ENCODE measurements around the gene SMIM1.

- TF ChIP-seq NELFE (IDR thresholded peaks at IDR 0.05; ENCODE audit: insufficient read depth, insufficient read length) (no peak), CTCF (IDR thresholded peaks at IDR 0.05 in 2 of 3, conservative IDR thresholded peaks at IDR 0.05 in 1 of 3; ENCODE audit: insufficient read depth in 2 of 3, low read depth in 1 of 3, low read length in 3 of 3) (no peak), MEF2D (tag; conservative IDR thresholded peaks at IDR 0.05; ENCODE audit: low read depth) (no peak), SRF (CRISPR knock-in tag; IDR thresholded peaks at IDR 0.05) (no peak), EZH2 (IDR thresholded peaks at IDR 0.05; ENCODE audit: borderline replicate concordance, low read depth, low read length) (no peak)
Observed at GRCh38 chr1:3786468-3787348, 14.2 kb downstream of the SMIM1 start.
